NCI-H2081 treated with DMSO at 0.1 percent for 48 hours (cell line): ENCODE measurements around the gene TMEM164.

Experiments used
- DNase-seq: peaks from one replicate; lab custom pipeline; 2025; lab: John Stamatoyannopoulos, UW

Gene TMEM164

DNA sequence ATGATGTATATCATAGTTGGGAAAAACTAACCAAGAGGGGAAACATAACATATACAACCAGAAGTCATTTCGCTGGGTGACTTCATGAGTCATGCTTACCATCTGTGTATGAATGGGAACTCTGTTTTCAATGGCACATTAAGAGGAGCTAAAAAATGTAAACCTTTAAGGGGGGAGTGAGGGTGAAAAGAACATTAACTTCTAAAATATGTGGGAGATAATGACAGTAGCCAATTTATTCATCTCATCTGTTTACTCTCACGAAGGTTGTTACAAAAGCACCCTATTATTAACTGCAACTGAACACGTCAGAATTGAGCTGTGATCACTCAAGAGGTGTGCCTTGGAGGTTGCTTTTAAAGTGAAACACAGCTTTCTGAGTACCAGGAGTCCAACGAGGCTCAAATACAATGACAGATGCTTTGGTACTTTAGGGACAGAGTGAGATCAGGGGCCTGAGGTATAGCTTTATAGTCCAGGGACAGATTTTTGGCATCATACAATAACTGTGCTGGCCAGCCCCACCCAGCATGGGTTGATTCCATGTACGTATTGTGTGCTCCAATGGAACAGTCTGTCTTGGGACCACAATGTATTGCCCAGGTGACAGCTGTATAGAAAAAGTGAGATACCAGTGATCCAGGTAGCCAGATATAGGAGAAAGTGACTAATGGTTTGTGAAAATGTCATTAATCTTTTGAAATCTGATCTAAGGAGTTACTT, 207.7 kb downstream of the TMEM164 start:
- peak; percentile 56 for DNase-seq

DNA sequence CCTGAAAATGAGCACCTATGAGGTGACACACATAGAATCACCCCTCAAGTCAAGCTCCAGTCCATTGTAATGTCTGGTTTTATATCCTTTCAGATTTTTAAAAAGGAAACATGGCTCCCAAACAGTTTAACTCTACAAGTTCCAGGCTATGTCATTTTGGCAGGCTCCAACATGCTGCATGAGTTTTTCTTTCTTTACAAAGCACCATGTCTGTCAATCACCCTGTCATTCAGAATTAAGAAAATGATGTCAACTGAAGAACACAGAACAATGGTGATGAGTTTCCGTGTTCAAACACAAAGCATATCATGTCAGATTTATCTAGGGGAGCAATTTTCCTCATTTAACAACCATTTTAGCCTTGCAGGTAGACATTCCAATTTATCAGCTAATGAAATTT, 208.4 kb downstream of the TMEM164 start:
- no peak for DNase-seq

DNA sequence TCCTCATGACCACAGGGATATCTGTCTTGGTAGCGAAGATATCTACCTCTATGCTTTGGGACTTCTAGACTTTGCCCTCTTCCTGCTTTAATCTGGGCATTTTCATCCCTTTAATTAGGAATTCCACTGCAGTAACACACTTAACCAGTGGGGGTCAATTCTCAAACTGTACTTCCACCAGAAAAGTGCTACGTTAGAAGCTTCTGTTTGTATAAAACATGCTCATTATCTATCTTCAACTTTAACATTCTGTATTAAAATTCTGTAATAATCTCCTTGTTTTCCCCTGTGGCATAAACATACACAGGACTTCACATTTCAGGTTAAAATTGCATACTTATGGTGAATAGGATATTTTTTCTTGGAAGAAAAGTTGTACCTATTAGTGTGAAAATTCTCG, 209.4 kb downstream of the TMEM164 start:
- no peak for DNase-seq

DNA sequence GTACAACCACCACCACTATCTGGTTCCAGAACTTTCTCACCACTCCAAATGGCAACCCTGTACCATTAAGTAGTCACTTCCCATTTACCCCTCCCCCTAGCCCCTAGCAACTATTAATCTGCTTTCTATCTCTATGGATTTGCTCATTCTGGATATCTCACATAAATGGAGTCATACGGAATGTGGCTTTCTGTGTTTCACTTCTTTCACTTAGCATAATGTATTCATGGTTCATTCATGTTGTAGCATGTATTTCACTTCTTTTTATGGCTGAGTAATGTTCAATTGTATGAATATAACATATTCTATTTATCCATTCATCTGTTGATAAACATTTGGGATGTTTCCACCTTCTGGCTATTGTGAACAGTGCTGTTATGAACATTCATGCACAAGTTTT, 210.3 kb downstream of the TMEM164 start:
- no peak for DNase-seq

DNA sequence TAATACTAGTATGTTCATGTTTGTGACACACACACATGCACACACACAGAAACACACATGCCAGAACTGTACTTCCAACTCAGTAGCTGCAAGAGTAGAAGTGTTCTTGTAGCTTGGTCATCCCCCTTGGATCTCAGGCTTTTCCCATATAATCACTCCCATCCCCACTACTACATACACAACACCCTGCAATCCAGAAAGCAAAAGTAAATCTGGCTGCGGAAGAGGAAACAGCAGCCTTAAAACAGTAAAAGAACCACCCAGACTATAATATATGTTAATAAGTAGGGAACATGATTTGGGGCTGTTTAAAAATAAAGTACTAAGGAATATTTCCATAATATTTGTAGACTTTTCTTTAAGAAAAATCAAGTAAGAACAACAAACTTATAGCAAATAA, 211.8 kb downstream of the TMEM164 start:
- DNase-seq: no peak

DNA sequence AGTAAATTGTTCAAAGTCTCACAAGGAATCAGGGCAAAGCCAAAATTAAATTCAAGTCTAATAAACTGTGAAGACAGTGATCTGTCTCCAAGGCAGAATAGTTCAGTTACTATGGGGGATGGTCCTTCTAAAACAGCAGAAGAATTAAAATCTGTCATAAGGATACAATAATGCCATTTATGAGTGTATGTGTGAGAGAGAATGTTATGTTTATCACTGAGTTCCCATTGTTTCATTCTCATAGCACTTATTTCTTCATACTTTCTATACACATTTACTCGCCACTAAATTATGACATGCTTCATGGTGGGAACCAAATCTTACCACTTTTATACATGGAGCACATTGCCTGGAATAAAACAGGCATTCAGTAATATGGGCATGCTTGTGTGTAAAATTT, 212.5 kb downstream of the TMEM164 start:
- no peak for DNase-seq

DNA sequence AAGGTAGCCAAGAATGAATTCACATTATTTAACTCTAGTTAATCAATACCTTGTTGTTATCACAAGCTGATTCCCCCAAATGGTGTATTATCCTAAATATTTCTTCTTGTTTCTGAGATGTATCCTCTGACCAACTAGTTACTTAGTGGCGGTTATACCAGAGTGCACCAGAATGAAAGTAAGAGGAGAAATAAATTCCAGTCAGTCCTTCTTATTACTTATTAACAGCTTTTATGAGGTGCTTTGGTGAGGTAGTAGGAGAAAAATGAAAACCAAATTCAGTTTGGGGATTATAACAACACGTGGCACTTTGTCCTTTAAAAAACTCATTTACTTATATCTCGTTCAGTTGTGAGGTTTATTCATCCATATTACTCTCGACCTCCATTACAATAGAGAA, 213.1 kb downstream of the TMEM164 start:
- no peak for DNase-seq

DNA sequence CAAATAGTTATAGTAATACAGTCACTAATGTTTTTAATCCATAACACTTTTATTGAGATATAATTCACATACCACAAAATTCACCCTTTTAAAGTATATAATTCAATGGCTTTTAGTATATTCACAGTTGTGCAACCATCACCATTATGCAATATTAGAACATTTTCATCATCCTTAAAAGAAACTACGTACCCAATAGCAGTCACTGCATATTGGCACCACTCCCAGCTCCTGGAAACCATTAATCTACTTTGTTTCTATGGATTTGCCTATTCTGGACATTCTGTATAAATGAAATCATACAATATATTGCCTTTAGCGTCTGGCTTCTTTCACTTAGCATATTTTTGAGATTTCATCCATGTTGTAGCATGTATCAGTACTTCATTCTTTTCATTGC, 215.7 kb downstream of the TMEM164 start:
- no peak for DNase-seq

DNA sequence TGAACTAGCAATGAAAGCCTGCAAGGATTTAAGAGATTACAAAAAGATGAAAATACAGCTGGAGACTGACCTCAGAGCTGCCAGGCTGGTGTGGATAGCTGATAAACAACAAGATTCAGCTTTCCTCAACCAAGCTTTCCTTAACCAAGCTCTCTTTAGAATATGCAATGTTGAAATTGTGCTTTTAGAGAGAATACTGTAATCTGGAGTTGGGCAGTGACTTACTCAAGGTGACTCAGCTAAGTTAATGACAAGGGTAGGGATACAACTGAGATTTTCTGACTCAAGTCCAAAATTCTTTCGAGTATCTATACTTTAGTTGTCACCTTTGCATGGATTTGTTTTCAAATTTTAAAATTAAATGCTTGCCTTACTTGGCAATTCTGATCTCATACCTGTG, 217.0 kb downstream of the TMEM164 start:
- no peak for DNase-seq

DNA sequence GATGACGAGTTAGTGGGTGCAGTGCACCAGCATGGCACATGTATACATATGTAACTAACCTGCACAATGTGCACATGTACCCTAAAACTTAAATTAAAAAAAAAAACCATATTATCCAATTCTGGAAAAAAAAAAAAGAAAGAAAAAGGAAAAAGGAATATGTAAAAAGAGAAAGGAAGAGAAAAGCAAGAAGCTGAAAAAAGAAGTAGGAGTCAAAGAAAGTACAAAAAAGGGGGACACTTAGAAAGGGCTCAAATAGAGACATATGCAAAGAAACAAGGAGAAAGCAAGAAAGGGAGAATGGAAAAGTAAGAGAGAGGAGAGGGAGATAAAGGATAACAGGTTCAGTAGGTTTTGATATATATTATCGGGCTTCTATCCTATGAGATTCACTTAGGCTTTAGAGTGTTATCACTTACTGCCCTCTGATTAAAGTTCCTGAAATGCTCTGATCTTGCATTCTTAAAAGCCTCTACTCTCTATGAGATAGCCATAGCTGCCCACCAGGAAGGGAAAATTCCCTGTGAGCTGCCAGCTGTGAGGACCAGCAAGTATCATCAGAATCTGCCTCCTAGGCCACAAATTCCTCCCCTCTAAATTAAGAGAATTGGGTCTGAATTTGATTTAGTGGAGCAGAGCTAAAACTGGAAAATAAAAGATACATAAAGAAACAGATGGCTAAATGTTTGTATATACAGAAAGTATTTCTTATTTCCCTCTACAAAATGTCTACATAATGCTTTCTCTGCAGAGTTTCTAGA, 219.8 kb downstream of the TMEM164 start:
- no peak for DNase-seq

DNA sequence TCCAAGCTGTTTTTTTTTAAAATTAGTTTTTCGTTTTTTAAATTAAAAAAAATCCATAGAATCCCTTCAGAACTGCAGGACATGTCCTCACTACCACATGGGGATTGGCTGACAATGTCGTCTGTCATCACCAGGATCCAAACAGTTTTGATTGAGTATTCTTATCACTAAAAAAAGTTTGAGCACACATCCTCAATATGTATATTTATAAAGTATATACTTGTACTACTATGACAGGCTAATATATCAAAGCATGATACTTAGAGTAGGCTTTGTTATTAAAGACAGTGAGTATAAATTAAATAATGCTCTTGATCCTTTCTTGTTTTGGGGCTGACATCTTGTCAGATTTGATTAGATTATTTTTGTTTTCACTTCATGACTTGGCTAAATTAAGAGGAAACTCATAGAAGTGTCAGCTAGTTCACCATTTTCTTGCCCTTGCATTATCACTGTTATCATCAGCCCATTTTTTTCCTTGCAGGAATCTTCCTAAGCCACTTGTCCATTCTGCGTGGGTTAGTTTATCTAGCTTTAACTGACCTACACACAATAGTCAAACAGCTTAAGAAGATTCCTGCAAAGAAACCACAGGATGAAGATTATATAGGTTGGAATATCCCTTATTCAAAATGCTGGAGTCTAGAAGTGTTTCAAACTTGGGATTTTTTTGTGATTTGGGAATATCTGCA, 222.2 kb downstream of the TMEM164 start:
- no peak for DNase-seq

DNA sequence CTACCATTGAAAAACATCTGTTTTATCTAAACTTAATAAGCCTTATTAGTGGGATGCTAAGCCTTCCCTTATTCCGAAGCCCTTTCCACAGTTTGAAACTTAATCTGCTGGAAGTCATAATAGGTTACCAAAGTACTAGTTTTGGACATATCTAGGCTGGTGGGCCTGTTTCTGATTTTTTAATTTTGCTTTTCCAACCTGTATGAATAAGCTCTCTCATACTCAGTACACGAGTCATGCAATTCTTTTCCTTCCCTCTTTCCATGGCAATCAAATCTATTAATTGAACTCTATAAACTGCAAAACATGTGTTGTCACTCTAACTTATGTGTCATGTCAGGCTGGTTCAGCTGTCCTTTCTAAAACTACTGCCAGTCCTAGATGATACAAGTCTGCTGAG, 224.0 kb downstream of the TMEM164 start:
- no peak for DNase-seq
